GM12892 (cell line): Measurements from ENCODE around the gene OR6Y1.

Source experiments
- POLR2A ChIP-seq: IDR thresholded peaks from 2 replicates; pipeline ENCODE4 v1.6.1; 2011; ENCODE audit warnings: low read depth, low read length, control low read depth
- POLR2AphosphoS5 ChIP-seq: IDR thresholded peaks from 2 replicates; pipeline ENCODE4 v1.6.1; 2011; ENCODE audit warnings: low read depth, low read length, control low read depth

DNA sequence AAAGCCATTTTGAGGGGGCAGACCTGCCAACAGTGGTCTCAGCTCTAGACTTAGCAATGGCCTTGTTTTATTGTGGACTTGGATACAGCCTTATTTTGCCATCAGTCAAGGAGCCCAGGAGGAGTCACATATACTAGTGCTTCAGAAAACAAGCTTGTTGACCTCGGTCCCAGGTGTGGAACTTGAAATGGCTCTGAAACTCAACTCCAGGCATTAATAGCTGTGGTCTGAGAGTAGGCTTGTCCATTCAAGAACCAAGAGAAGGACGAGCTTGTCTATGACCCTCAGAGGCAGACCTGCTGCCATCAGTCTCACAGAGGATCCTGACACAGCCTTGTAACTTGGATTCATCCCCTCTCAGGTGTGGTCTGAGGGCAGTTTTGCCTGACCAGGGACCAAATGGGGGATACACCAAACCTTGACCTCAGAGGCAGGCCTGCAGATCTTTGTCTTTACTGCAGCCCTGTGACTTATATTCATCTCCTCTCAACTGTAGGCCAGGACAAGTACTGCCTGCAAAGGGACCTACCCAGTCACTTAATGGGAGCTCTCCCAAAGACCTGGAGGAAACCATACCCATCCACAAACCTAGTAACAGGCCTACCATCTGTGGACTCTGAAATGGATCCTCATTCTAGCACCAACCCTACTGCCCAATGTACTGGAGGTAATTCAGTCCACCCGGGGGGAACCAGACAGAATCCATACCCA is 33.1 kb downstream of the OR6Y1 start:
- no peak for TF ChIP-seq POLR2A
- TF ChIP-seq POLR2AphosphoS5 = no peak
